IPS-20b (cell line): Measurements from ENCODE around the gene JAZF1.
"Not testable (repeated sequence)": the region's sequence is repeated elsewhere in the genome, so short reads cannot be mapped to it uniquely, and the experiment has no call there.

Experiments used
- H3K27ac ChIP-seq: one replicate; pipeline ENCODE4 v1.5.1; 2013; ENCODE audit warnings: low read length
- H3K27me3 ChIP-seq: 2 replicates; pipeline ENCODE4 v1.6.1; 2013; ENCODE audit warnings: mild to moderate bottlenecking, low read length, inconsistent platforms; ENCODE audit not compliant: insufficient read depth
- H3K36me3 ChIP-seq: 2 replicates; pipeline ENCODE4 v1.6.1; 2013; ENCODE audit warnings: low read depth, mild to moderate bottlenecking, inconsistent platforms, low read length, moderate library complexity; ENCODE audit not compliant: insufficient read depth
- H3K4me1 ChIP-seq: 2 replicates; pipeline ENCODE4 v1.6.1; 2013; ENCODE audit warnings: mild to moderate bottlenecking, control low read depth, inconsistent platforms, low read length, moderate library complexity; ENCODE audit not compliant: insufficient read depth
- H3K4me3 ChIP-seq: 2 replicates; pipeline ENCODE4 v1.5.1; 2013; ENCODE audit warnings: mild to moderate bottlenecking, low read length, inconsistent platforms
- H3K9ac ChIP-seq: 2 replicates; pipeline ENCODE4 v1.6.1; 2013; ENCODE audit warnings: low read depth, mild to moderate bottlenecking, inconsistent platforms, low read length, moderate library complexity
- H3K9me3 ChIP-seq: 2 replicates; pipeline ENCODE4 v1.6.1; 2013; ENCODE audit warnings: mild to moderate bottlenecking, low read depth, low read length, inconsistent platforms; ENCODE audit not compliant: insufficient read depth

Gene JAZF1

GRCh38 chr7:28020302-28020940 lies 160.2 kb downstream of the JAZF1 start:
- Histone ChIP-seq H3K4me3 (no peak overlapping the region), H3K36me3 (no peaks in the 10 kb centered on the region), H3K4me1 (0 out of 2 replicates have a peak, but pooled peaks cover 6% of the 10 kb centered on the region), H3K9ac (no peak overlapping the region), H3K27ac (no peak overlapping the region), H3K9me3 (no peaks in the 10 kb centered on the region), H3K27me3 (no peaks in the 10 kb centered on the region)

GRCh38 chr7:28018856-28019465 lies 161.6 kb downstream of the JAZF1 start:
- no peaks in the 10 kb centered on the region; the same call in 1 of the 2 replicates for H3K36me3 ChIP-seq
- H3K4me1 ChIP-seq: 0 out of 2 replicates have a peak, but pooled peaks cover 6% of the 10 kb centered on the region
- no peaks in the 10 kb centered on the region for H3K9me3 ChIP-seq
- H3K4me3 ChIP-seq: no peak overlapping the region
- H3K27ac ChIP-seq: no peak overlapping the region
- H3K27me3 ChIP-seq: no peaks in the 10 kb centered on the region
- no peak overlapping the region for H3K9ac ChIP-seq

- Histone ChIP-seq H3K4me3 (no peak overlapping the region), H3K4me1 (0 out of 2 replicates have a peak, but pooled peaks cover 6% of the 10 kb centered on the region), H3K9ac (no peak overlapping the region), H3K27ac (no peak overlapping the region), H3K27me3 (no peaks in the 10 kb centered on the region), H3K36me3 (no peaks in the 10 kb centered on the region; the same call in 1 of the 2 replicates), H3K9me3 (no peaks in the 10 kb centered on the region)
These were observed 162.1 kb downstream of the JAZF1 start for GRCh38 chr7:28018446-28018845.

GRCh38 chr7:28018020-28018419 lies 162.6 kb downstream of the JAZF1 start:
- H3K4me3 ChIP-seq: no peak overlapping the region
- 0 out of 2 replicates have a peak, but pooled peaks cover 6% of the 10 kb centered on the region for H3K4me1 ChIP-seq
- no peaks in the 10 kb centered on the region; the same call in 1 of the 2 replicates for H3K36me3 ChIP-seq
- no peak overlapping the region for H3K27ac ChIP-seq
- no peaks in the 10 kb centered on the region for H3K27me3 ChIP-seq
- H3K9me3 ChIP-seq: no peaks in the 10 kb centered on the region
- no peak overlapping the region for H3K9ac ChIP-seq

- Histone ChIP-seq H3K4me1 (0 out of 2 replicates have a peak, but pooled peaks cover 6% of the 10 kb centered on the region), H3K9me3 (no peaks in the 10 kb centered on the region), H3K9ac (no peak overlapping the region), H3K36me3 (no peaks in the 10 kb centered on the region; the same call in 1 of the 2 replicates), H3K27me3 (no peaks in the 10 kb centered on the region), H3K27ac (no peak overlapping the region), H3K4me3 (no peak overlapping the region)
These were observed 163.2 kb downstream of the JAZF1 start for GRCh38 chr7:28017372-28017771.

GRCh38 chr7:28016297-28016696 lies 164.3 kb downstream of the JAZF1 start:
- Histone ChIP-seq H3K9me3 (no peaks in the 10 kb centered on the region), H3K4me1 (0 out of 2 replicates have a peak, but pooled peaks cover 6% of the 10 kb centered on the region), H3K36me3 (no peaks in the 10 kb centered on the region; the same call in 1 of the 2 replicates), H3K27me3 (no peaks in the 10 kb centered on the region), H3K4me3 (no peak overlapping the region), H3K27ac (no peak overlapping the region), H3K9ac (no peak overlapping the region)

GRCh38 chr7:28015169-28015568 lies 165.4 kb downstream of the JAZF1 start:
- no peak overlapping the region for H3K9ac ChIP-seq
- H3K27me3 ChIP-seq: no peaks in the 10 kb centered on the region
- H3K27ac ChIP-seq: no peak overlapping the region
- no peaks in the 10 kb centered on the region; the same call in 1 of the 2 replicates for H3K36me3 ChIP-seq
- no peaks in the 10 kb centered on the region for H3K9me3 ChIP-seq
- 0 out of 2 replicates have a peak, but pooled peaks cover 3% of the 10 kb centered on the region for H3K4me1 ChIP-seq
- H3K4me3 ChIP-seq: no peak overlapping the region

- not testable (repeated sequence) for H3K27ac ChIP-seq, H3K27me3 ChIP-seq, H3K9ac ChIP-seq, H3K4me1 ChIP-seq, H3K9me3 ChIP-seq, H3K4me3 ChIP-seq, H3K36me3 ChIP-seq
These were observed 166.3 kb downstream of the JAZF1 start for GRCh38 chr7:28014340-28014739.

GRCh38 chr7:28013441-28013840 lies 167.2 kb downstream of the JAZF1 start:
- no peaks in the 10 kb centered on the region for H3K27me3 ChIP-seq
- H3K9ac ChIP-seq: no peak overlapping the region
- H3K9me3 ChIP-seq: no peaks in the 10 kb centered on the region
- no peaks in the 10 kb centered on the region for H3K4me1 ChIP-seq
- no peak overlapping the region for H3K27ac ChIP-seq
- no peak overlapping the region for H3K4me3 ChIP-seq
- no peaks in the 10 kb centered on the region; the same call in 1 of the 2 replicates for H3K36me3 ChIP-seq

GRCh38 chr7:28013019-28013418 lies 167.6 kb downstream of the JAZF1 start:
- Histone ChIP-seq H3K4me3 (no peak overlapping the region), H3K27ac (no peak overlapping the region), H3K36me3 (no peaks in the 10 kb centered on the region; the same call in 1 of the 2 replicates)

GRCh38 chr7:28008911-28009310 lies 171.7 kb downstream of the JAZF1 start:
- no peaks in the 10 kb centered on the region for H3K4me1 ChIP-seq
- H3K36me3 ChIP-seq: no peaks in the 10 kb centered on the region
- H3K4me3 ChIP-seq: no peak overlapping the region
- no peak overlapping the region for H3K27ac ChIP-seq
- H3K9me3 ChIP-seq: no peaks in the 10 kb centered on the region
- no peaks in the 10 kb centered on the region for H3K27me3 ChIP-seq
- no peak overlapping the region for H3K9ac ChIP-seq

More at GRCh38 chr7:28013019-28013418, 167.6 kb downstream of the JAZF1 start:
- Histone ChIP-seq H3K9ac (no peak overlapping the region), H3K9me3 (no peaks in the 10 kb centered on the region), H3K4me1 (no peaks in the 10 kb centered on the region), H3K27me3 (no peaks in the 10 kb centered on the region)

- Histone ChIP-seq H3K4me1 (no peaks in the 10 kb centered on the region), H3K27me3 (no peaks in the 10 kb centered on the region), H3K9me3 (no peaks in the 10 kb centered on the region), H3K9ac (no peak overlapping the region), H3K4me3 (no peak overlapping the region), H3K27ac (no peak overlapping the region), H3K36me3 (no peaks in the 10 kb centered on the region)
These were observed 172.4 kb downstream of the JAZF1 start for GRCh38 chr7:28008171-28008570.
